Stimulated activated naive CD8-positive, alpha-beta T cell treated with anti-CD3 and anti-CD28 coated beads, Interleukin-15, Interleukin-2, amounts not matched to agents 100 U/mL and 50 U/mL, for 24 hours (primary cell): ENCODE measurements around the gene DCXR.

Experiments
- ATAC-seq: fragments of 150-1000 bp; cut with Tn5 transposase; one replicate; pipeline ENCODE4 v1.10.0; 2021
- DNase-seq: peaks from one replicate; pipeline ENCODE4 v3.0.0; 2021

The DCXR gene

GRCh38 chr17:82022310-82022980 is 15.1 kb downstream of the DCXR start, which contains the start of gene CENPX:
TSS of gene CENPX (minus strand) at chr17:82022878. CDS start at chr17:82022861, 17 bp downstream.
- ATAC-seq (no peak), DNase-seq (no peak)

- ATAC-seq: no peak
- no peak for DNase-seq
Measured at GRCh38 chr17:82021900-82022309, 15.6 kb downstream of the DCXR start.

GRCh38 chr17:82021107-82021899 is 16.2 kb downstream of the DCXR start:
- ATAC-seq: no peak
- DNase-seq: peak; percentile 65

- DNase-seq: no peak
- no peak for ATAC-seq
Measured at GRCh38 chr17:82020572-82021106, 16.9 kb downstream of the DCXR start.

GRCh38 chr17:82019690-82020571 is 17.6 kb downstream of the DCXR start:
- no peak for ATAC-seq
- peak; percentile 88 for DNase-seq

GRCh38 chr17:82018989-82019689 is 18.4 kb downstream of the DCXR start:
- DNase-seq: no peak
- ATAC-seq: no peak

GRCh38 chr17:82018152-82018988 is 19.1 kb downstream of the DCXR start:
- ATAC-seq (no peak), DNase-seq (no peak)

- ATAC-seq (no peak), DNase-seq (no peak)
Measured at GRCh38 chr17:82017612-82018151, 19.8 kb downstream of the DCXR start.

GRCh38 chr17:82016875-82017459 is 20.5 kb downstream of the DCXR start:
- DNase-seq: no peak
- no peak for ATAC-seq

GRCh38 chr17:82016061-82016874 is 21.2 kb downstream of the DCXR start:
- ATAC-seq (no peak), DNase-seq (no peak)

- no peak for DNase-seq
- no peak for ATAC-seq
Measured at GRCh38 chr17:82015311-82015971, 22.1 kb downstream of the DCXR start.

GRCh38 chr17:82014971-82015310 is 22.6 kb downstream of the DCXR start:
- ATAC-seq (no peak), DNase-seq (no peak)

GRCh38 chr17:82014432-82014831 is 23.1 kb downstream of the DCXR start:
- ATAC-seq (no peak), DNase-seq (no peak)

GRCh38 chr17:82013772-82014321 is 23.6 kb downstream of the DCXR start:
- no peak for DNase-seq
- ATAC-seq: no peak

GRCh38 chr17:82013341-82013740 is 24.2 kb downstream of the DCXR start:
- DNase-seq: no peak
- ATAC-seq: no peak

GRCh38 chr17:82012640-82013295 is 24.7 kb downstream of the DCXR start:
- no peak for ATAC-seq

GRCh38 chr17:82012261-82012639 is 25.2 kb downstream of the DCXR start:
- DNase-seq: no peak
- ATAC-seq: no peak

More at GRCh38 chr17:82012640-82013295, 24.7 kb downstream of the DCXR start:
- DNase-seq: no peak
